22Rv1 (cell line): ENCODE measurements around the gene NDRG4.
"Not testable (repeated sequence)": the region's sequence is repeated elsewhere in the genome, so short reads cannot be mapped to it uniquely, and the experiment has no call there.

Source experiments
- H3K27ac ChIP-seq: fragments of 450-650 bp; 2 replicates; pipeline ENCODE4 v1.5.1; 2017
- CTCF ChIP-seq: fragments of 450-650 bp; IDR thresholded peaks from 2 replicates; pipeline ENCODE4 v1.5.1; 2017; ENCODE audit warnings: mild to moderate bottlenecking
- ZFX ChIP-seq: fragments of 450-650 bp; IDR thresholded peaks from 2 replicates; pipeline ENCODE4 v1.6.1; 2017; ENCODE audit warnings: antibody characterized with exemption, borderline replicate concordance

Gene NDRG4

GRCh38 chr16:58490065-58490464 lies 9.9 kb upstream of the NDRG4 start:
- no peak for TF ChIP-seq ZFX
- TF ChIP-seq CTCF, result no peak
- no peak overlapping the region for H3K27ac ChIP-seq

- not testable (repeated sequence) for H3K27ac ChIP-seq
These were observed 9.4 kb upstream of the NDRG4 start for GRCh38 chr16:58490539-58490938.

GRCh38 chr16:58492066-58492465 lies 7.9 kb upstream of the NDRG4 start:
- no peak overlapping the region for H3K27ac ChIP-seq

GRCh38 chr16:58492735-58493134 lies 7.2 kb upstream of the NDRG4 start:
- no peak for TF ChIP-seq ZFX

More at GRCh38 chr16:58492066-58492465, 7.9 kb upstream of the NDRG4 start:
- TF ChIP-seq ZFX (no peak), CTCF (no peak)

GRCh38 chr16:58493756-58494431 lies 6.0 kb upstream of the NDRG4 start:
- TF ChIP-seq CTCF (no peak), ZFX (no peak)
- H3K27ac ChIP-seq, result no peak overlapping the region

More at GRCh38 chr16:58492735-58493134, 7.2 kb upstream of the NDRG4 start:
- no peak overlapping the region for H3K27ac ChIP-seq

GRCh38 chr16:58494981-58495520 lies 4.9 kb upstream of the NDRG4 start:
- no peak overlapping the region for H3K27ac ChIP-seq
- TF ChIP-seq ZFX (no peak), CTCF (peak; percentile 78)

- H3K27ac ChIP-seq, result no peak overlapping the region
These were observed 4.2 kb upstream of the NDRG4 start for GRCh38 chr16:58495521-58496331.

More at GRCh38 chr16:58495521-58496331, 4.2 kb upstream of the NDRG4 start:
- TF ChIP-seq CTCF, result no peak
- TF ChIP-seq ZFX, result no peak
